Endothelial cell of umbilical vein (primary cell): ENCODE results near the gene CNDP1. TPM values are rescaled to one million over a fixed set of nuclear protein-coding genes. Genes with fewer than 3 reads are reported as not detected.

Source experiments
- BruUV-seq: library from RNA; stranded (reverse); fragments of 400-500 nt; replicated peaks from 2 replicates; lab custom pipeline; 2021; lab: Mats Ljungman, UMichigan
- CTCF ChIA-PET: fragments of 300-600, 350-600 bp; sonication (Branson Sonifier 250); formaldehyde crosslinking; loops from one replicate; lab custom pipeline; 2021; ENCODE audit warnings: antibody characterized with exemption, inconsistent platforms; lab: Charles Lee
- POLR2A ChIA-PET: fragments of 300-600, 350-600 bp; sonication (Branson Sonifier 250); formaldehyde crosslinking; loops from one replicate; lab custom pipeline; 2021; ENCODE audit warnings: antibody characterized with exemption, inconsistent platforms; lab: Charles Lee
- DNase-seq: peaks from one replicate; pipeline ENCODE4 v3.0.0-alpha.2; 2011; ENCODE audit warnings: low read depth, low spot score
- FAIRE-seq: peaks from 2 replicates; lab custom pipeline; 2011; peaks lifted over from hg19 to GRCh38; lab: Jason Lieb, UNC
- H2AFZ ChIP-seq: 2 replicates; pipeline ENCODE4 v1.6.0; 2012; ENCODE audit warnings: low read depth, low read length, control low read depth, inconsistent platforms
- H3K27ac ChIP-seq: 2 replicates; pipeline ENCODE4 v1.5.1; 2011; ENCODE audit warnings: low read depth, mild to moderate bottlenecking, control low read depth, low read length, moderate library complexity; ENCODE audit not compliant: insufficient read depth
- H3K27me3 ChIP-seq, 2 experiments: 2 replicates each; pipeline versions ENCODE4 v1.6.0 to v1.6.1; 2011; ENCODE audit warnings: low read length in 2 of 2, mixed read lengths in 1 of 2; ENCODE audit not compliant: control insufficient read depth in 2 of 2, insufficient read depth in 2 of 2
- H3K36me3 ChIP-seq, 2 experiments: 2 replicates in 1 of 2; 3 replicates in 1 of 2; pipeline ENCODE4 v1.5.1; 2011; ENCODE audit warnings: low read length in 2 of 2, mild to moderate bottlenecking in 1 of 2, moderate library complexity in 1 of 2; ENCODE audit not compliant: control insufficient read depth in 2 of 2, insufficient read depth in 2 of 2; ENCODE audit errors: extremely low read depth in 1 of 2
- H3K4me1 ChIP-seq: 3 replicates; pipeline ENCODE4 v1.5.1; 2011; ENCODE audit warnings: mild to moderate bottlenecking, low read length; ENCODE audit not compliant: control insufficient read depth, insufficient read depth; ENCODE audit errors: extremely low read depth
- H3K4me2 ChIP-seq: 2 replicates; pipeline ENCODE4 v1.6.1; 2011; ENCODE audit warnings: low read length, control low read depth, mixed read lengths; ENCODE audit not compliant: insufficient read depth
- H3K4me3 ChIP-seq, 3 experiments: fragments of 200-600 bp in 1 of 3; sonication (generic), shearing (Covaris generic) in 1 of 3; replicated peaks in 1 of 3; 2 replicates each; pipeline ENCODE4 v1.5.1; 2011 to 2016; ENCODE audit warnings: control low read depth in 3 of 3, low read length in 3 of 3, mild to moderate bottlenecking in 2 of 3, inconsistent platforms in 1 of 3, low read depth in 1 of 3, moderate library complexity in 1 of 3; ENCODE audit not compliant: insufficient read depth in 1 of 3
- H3K79me2 ChIP-seq: 2 replicates; pipeline ENCODE4 v1.6.0; 2012; ENCODE audit warnings: low read length, inconsistent platforms; ENCODE audit not compliant: control insufficient read depth, insufficient read depth
- H3K9ac ChIP-seq: replicated peaks from 2 replicates; pipeline ENCODE3; 2011; ENCODE audit warnings: low read length, control low read depth; ENCODE audit not compliant: insufficient read depth; ENCODE audit errors: extremely low read depth
- H3K9me1 ChIP-seq: replicated peaks from 3 replicates; pipeline ENCODE4 v1.6.0; 2011; ENCODE audit warnings: mild to moderate bottlenecking, low read length; ENCODE audit not compliant: control insufficient read depth, insufficient read depth; ENCODE audit errors: extremely low read depth
- H3K9me3 ChIP-seq: replicated peaks from 2 replicates; pipeline ENCODE4 v1.5.1; 2012; ENCODE audit warnings: low read length, inconsistent platforms; ENCODE audit not compliant: control insufficient read depth, insufficient read depth
- H4K20me1 ChIP-seq: replicated peaks from 2 replicates; pipeline ENCODE3; 2011; ENCODE audit warnings: mild to moderate bottlenecking, low read length; ENCODE audit not compliant: control insufficient read depth, insufficient read depth; ENCODE audit errors: extremely low read depth
- CTCF ChIP-seq, 2 donors: IDR thresholded peaks; 1 replicate in 1 of 2; 2 replicates in 1 of 2; pipeline ENCODE4 v1.5.1; 2011; ENCODE audit warnings: low read length in 2 of 2, mild to moderate bottlenecking in 2 of 2, moderate library complexity in 2 of 2, control low read depth in 1 of 2, inconsistent platforms in 1 of 2, low read depth in 1 of 2; ENCODE audit not compliant: insufficient read depth in 1 of 2; ENCODE audit errors: extremely low read depth in 1 of 2
- EZH2 ChIP-seq: IDR thresholded peaks from 2 replicates; pipeline ENCODE4 v1.6.1; 2012; ENCODE audit warnings: borderline replicate concordance, low read depth, mild to moderate bottlenecking, moderate library complexity, low read length, inconsistent platforms; ENCODE audit not compliant: severe bottlenecking
- FOS ChIP-seq: IDR thresholded peaks from 2 replicates; pipeline ENCODE4 v1.6.1; 2011; ENCODE audit warnings: mild to moderate bottlenecking, low read length, moderate library complexity, borderline replicate concordance; ENCODE audit not compliant: insufficient read depth
- GATA2 ChIP-seq: IDR thresholded peaks from 2 replicates; pipeline ENCODE4 v1.7.0; 2011; ENCODE audit warnings: low read depth, mild to moderate bottlenecking, moderate library complexity, mixed read lengths, low read length; ENCODE audit not compliant: insufficient read length, insufficient read depth
- JUN ChIP-seq: IDR thresholded peaks from 2 replicates; pipeline ENCODE4 v1.6.1; 2011; ENCODE audit warnings: borderline replicate concordance, low read depth; ENCODE audit not compliant: insufficient read length, insufficient read depth
- MYC ChIP-seq: IDR thresholded peaks from one replicate; pipeline ENCODE4 v1.6.1; 2011; ENCODE audit warnings: mild to moderate bottlenecking, low read depth, low read length
- POLR2A ChIP-seq: IDR thresholded peaks from 2 replicates; pipeline ENCODE4 v1.6.1; 2012; ENCODE audit warnings: low read depth, mild to moderate bottlenecking, control low read depth, low read length
- POLR2AphosphoS5 ChIP-seq: IDR thresholded peaks from 2 replicates; pipeline ENCODE4 v1.6.1; 2012; ENCODE audit warnings: low read depth, mild to moderate bottlenecking, control low read depth, low read length, moderate library complexity; ENCODE audit not compliant: insufficient read depth
- dilution Hi-C: fragments of 300-500 bp; cut with MboI; formaldehyde crosslinking; loops from one replicate; pipeline ENCODE4 v1.15.0; 2019; ENCODE audit warnings: low sequenced_read_pairs; ENCODE audit not compliant: extremely low pct_ligation_motif_present
- intact Hi-C: fragments of 100-400 bp; cut with micrococcal nuclease; formaldehyde crosslinking; loops from one replicate; pipeline ENCODE4 v1.10.0; 2022
- polyA plus RNA-seq, 4 experiments: library from polyadenylated mRNA; depleted of rRNA in 3 of 4; stranded (reverse) in 3 of 4; unstranded in 1 of 4; fragments of >200 nt; gene quantifications; 2 replicates each; pipeline versions ENCODE4 v1.2.1 to v1.2.3, GENCODE V29; 2011 to 2012; ENCODE audit warnings: missing spikeins in 1 of 4
- total RNA-seq: library from RNA; stranded (reverse); gene quantifications from 2 replicates; pipeline ENCODE4 v1.2.3, GENCODE V29; 2021

Gene CNDP1
- total and polyA plus RNA-seq, 2 donors (not counting 3 experiments of a cell fraction or from before 2014, with no cell fraction given): not detected

- H3K4me1 ChIP-seq: no peaks in the 10 kb centered on the region
- no peak overlapping the region for H3K4me2 ChIP-seq
- intact Hi-C loops: no loop called here
- H3K9me3 ChIP-seq: no peaks in the 10 kb centered on the region
- BruUV-seq: no TSS peak
- ChIA-PET CTCF (no interaction called here), POLR2A (no interaction called here)
- no peaks in the 10 kb centered on the region for H4K20me1 ChIP-seq
- H3K27me3 ChIP-seq: no peaks in the 10 kb centered on the region
- H3K27ac ChIP-seq: no peak overlapping the region
- H3K9me1 ChIP-seq: no peaks in the 10 kb centered on the region
- H2AFZ ChIP-seq: no peak overlapping the region
- H3K9ac ChIP-seq: no peak overlapping the region
- H3K36me3 ChIP-seq: peaks cover 6 to 45% of the 10 kb centered on the region in 2 experiments
- DNase-seq (no peak), FAIRE-seq (no peak)
- no peak overlapping the region for H3K4me3 ChIP-seq
- no peak for TF ChIP-seq MYC
- no peak for TF ChIP-seq POLR2AphosphoS5
- TF ChIP-seq EZH2: no peak
- TF ChIP-seq CTCF (IDR thresholded peaks at IDR 0.05; ENCODE audit: extremely low read depth in 1 of 2, insufficient read depth in 1 of 2, low read depth in 1 of 2, low read length in 2 of 2): no peak
- no peak for TF ChIP-seq GATA2
- no peak for TF ChIP-seq FOS
- no peak for TF ChIP-seq JUN
- TF ChIP-seq POLR2A: no peak
- dilution Hi-C loops: no loop called here
- no peaks in the 10 kb centered on the region for H3K79me2 ChIP-seq
These were observed 22.5 kb upstream of the CNDP1 start for GRCh38 chr18:74511823-74512222.
